GM12878 (cell line): ENCODE results near the gene ZNF700. TPM values are rescaled to one million over a fixed set of nuclear protein-coding genes. Genes with fewer than 3 reads are reported as not detected.
"Not testable (repeated sequence)": the region's sequence is repeated elsewhere in the genome, so short reads cannot be mapped to it uniquely, and the experiment has no call there.

Experiments used
- ATAC-seq: fragments of 200-7000 bp; cut with Tn5 transposase; 3 replicates; pipeline ENCODE4 v1.9.1; 2020; ENCODE audit warnings: mild to moderate bottlenecking, moderate library complexity
- BruUV-seq: library from RNA; stranded (reverse); fragments of 400-500 nt; replicated peaks from 2 replicates; lab custom pipeline; 2021; lab: Mats Ljungman, UMichigan
- CTCF ChIA-PET: fragments of 300-600 bp; sonication (Branson Sonifier 250); formaldehyde crosslinking; extraction: SDS; loops from one replicate; lab custom pipeline; 2021; ENCODE audit warnings: inconsistent platforms; lab: Yijun Ruan, JAX
- POLR2A ChIA-PET: fragments of 350-600 bp; formaldehyde crosslinking; extraction: SDS; loops from one replicate; lab custom pipeline; 2021; ENCODE audit warnings: inconsistent platforms; lab: Charles Lee
- RAD21 ChIA-PET: fragments of 300-600 bp; sonication (Branson Sonifier 250); formaldehyde crosslinking; loops from one replicate; lab custom pipeline; 2023; ENCODE audit warnings: antibody characterized with exemption; ENCODE audit not compliant: unreplicated experiment; lab: Charles Lee
- SMC1A ChIA-PET: fragments of 300-600 bp; sonication (Branson Sonifier 250); formaldehyde crosslinking; loops from one replicate; lab custom pipeline; 2023; ENCODE audit not compliant: unreplicated experiment, uncharacterized antibody; lab: Charles Lee
- DNase-seq: peaks from one replicate; pipeline ENCODE4 v3.0.0-alpha.2; 2011; ENCODE audit warnings: low read depth, low spot score
- FAIRE-seq: peaks from 3 replicates; lab custom pipeline; 2011; peaks lifted over from hg19 to GRCh38; lab: Jason Lieb, UNC
- H2AFZ ChIP-seq: 2 replicates; pipeline ENCODE4 v1.6.0; 2011; ENCODE audit warnings: low read depth, low read length, control low read depth; ENCODE audit not compliant: control insufficient read depth
- H3K27ac ChIP-seq: 2 replicates; pipeline ENCODE4 v1.5.1; 2011; ENCODE audit warnings: control low read depth; ENCODE audit not compliant: control insufficient read depth, insufficient read depth
- H3K27me3 ChIP-seq, 2 experiments: replicated peaks in 1 of 2; 2 replicates each; pipeline versions ENCODE4 v1.6.0 to v1.6.1; 2011; ENCODE audit warnings: low read length in 1 of 2; ENCODE audit not compliant: control insufficient read depth in 2 of 2, insufficient read depth in 2 of 2
- H3K36me3 ChIP-seq, 2 experiments: 2 replicates each; pipeline ENCODE4 v1.5.1; 2011; ENCODE audit warnings: low read length in 1 of 2; ENCODE audit not compliant: control insufficient read depth in 2 of 2, insufficient read depth in 2 of 2
- H3K4me1 ChIP-seq: 2 replicates; pipeline ENCODE4 v1.6.1; 2011; ENCODE audit warnings: mild to moderate bottlenecking, low read length, moderate library complexity, mixed read lengths; ENCODE audit not compliant: control insufficient read depth, insufficient read depth
- H3K4me2 ChIP-seq: 2 replicates; pipeline ENCODE4 v1.6.0; 2011; ENCODE audit warnings: control low read depth; ENCODE audit not compliant: control insufficient read depth, insufficient read depth
- H3K4me3 ChIP-seq: fragments of 200-600 bp; sonication (generic); 2 replicates; pipeline ENCODE4 v1.5.1; 2016
- H3K79me2 ChIP-seq: 2 replicates; pipeline ENCODE4 v1.6.0; 2011; ENCODE audit warnings: low read length; ENCODE audit not compliant: control insufficient read depth, insufficient read depth
- H3K9ac ChIP-seq: 2 replicates; pipeline ENCODE4 v1.8.0; 2011; ENCODE audit warnings: low read length, control low read depth, mixed read lengths; ENCODE audit not compliant: control insufficient read depth, insufficient read depth
- H3K9me3 ChIP-seq: replicated peaks from 3 replicates; pipeline ENCODE4 v1.5.1; 2011; ENCODE audit warnings: mild to moderate bottlenecking, low read length; ENCODE audit not compliant: control insufficient read depth, insufficient read depth
- H4K20me1 ChIP-seq: 2 replicates; pipeline ENCODE4 v1.6.0; 2011; ENCODE audit not compliant: control insufficient read depth, insufficient read depth
- MEF2B ChIP-seq: fragments of 450-650 bp; IDR thresholded peaks from 2 replicates; pipeline ENCODE4 v1.6.1; 2018; ENCODE audit warnings: mild to moderate bottlenecking, moderate library complexity; ENCODE audit not compliant: partially characterized antibody, poor library complexity, severe bottlenecking
- PKNOX1 ChIP-seq: fragments of 450-650 bp; IDR thresholded peaks from 2 replicates; pipeline ENCODE4 v1.6.1; 2016; ENCODE audit warnings: mild to moderate bottlenecking
- WGBS: methylation state at CpG from one replicate; pipeline ENCODE4 v1.1.6; 2016; ENCODE audit warnings: low lambda C conversion rate; ENCODE audit not compliant: insufficient replicate concordance, insufficient coverage; ENCODE audit errors: missing lambda C conversion rate; 5-methylcytosine and 5-hydroxymethylcytosine counted together
- in situ Hi-C: fragments of 300-500 bp; cut with MboI; formaldehyde crosslinking; loops from 9 replicates; pipeline ENCODE4 v1.14.3; 2018; ENCODE audit warnings: mixed read lengths
- intact Hi-C: fragments of 100-400 bp; cut with micrococcal nuclease; formaldehyde crosslinking; loops from one replicate; pipeline ENCODE4 v1.14.2; 2022; ENCODE audit not compliant: unreplicated experiment
- polyA plus RNA-seq, 11 experiments: library from polyadenylated mRNA; depleted of rRNA in 4 of 11; unstranded in 6 of 11; stranded (reverse) in 5 of 11; fragments of >200 nt; fragmentation: Nextera tagmentation in 4 of 11; fragmentation: Illumina TruSeq in 1 of 11; extraction: Ambion mirVana in 4 of 11; extraction: Trizol in 1 of 11; gene quantifications; 1 replicate in 1 of 11; 2 replicates in 10 of 11; pipeline versions ENCODE4 v1.2.1 to v1.2.3, GENCODE V29; 2011 to 2016; ENCODE audit warnings: inconsistent platforms in 2 of 11, missing spikeins in 2 of 11, low read depth in 1 of 11
- small RNA-seq: library from RNA; depleted of rRNA; stranded (forward); fragments of <200 nt; gene quantifications from one replicate; pipeline ENCODE3, GENCODE V24; 2014
- total RNA-seq, 4 experiments: library from RNA; depleted of rRNA in 3 of 4; stranded (reverse); fragments of >200 nt in 3 of 4; fragmentation: Illumina TruSeq in 1 of 4; extraction: Trizol in 1 of 4; gene quantifications; 2 replicates each; pipeline versions ENCODE4 v1.2.1 to v1.2.3, GENCODE V29; 2013 to 2021
- TF ChIP-seq, protein P1 (sequence below): fragments of 450-650 bp; IDR thresholded peaks from 2 replicates; pipeline ENCODE4 v1.6.1; 2016; ENCODE audit warnings: mild to moderate bottlenecking

Gene ZNF700
- total and polyA plus RNA-seq, 10 of the 15 experiments (the other 5 are each of a cell fraction or from before 2014, with no cell fraction given) = 6.7 to 16.0 (median 11.1) TPM

DNA sequence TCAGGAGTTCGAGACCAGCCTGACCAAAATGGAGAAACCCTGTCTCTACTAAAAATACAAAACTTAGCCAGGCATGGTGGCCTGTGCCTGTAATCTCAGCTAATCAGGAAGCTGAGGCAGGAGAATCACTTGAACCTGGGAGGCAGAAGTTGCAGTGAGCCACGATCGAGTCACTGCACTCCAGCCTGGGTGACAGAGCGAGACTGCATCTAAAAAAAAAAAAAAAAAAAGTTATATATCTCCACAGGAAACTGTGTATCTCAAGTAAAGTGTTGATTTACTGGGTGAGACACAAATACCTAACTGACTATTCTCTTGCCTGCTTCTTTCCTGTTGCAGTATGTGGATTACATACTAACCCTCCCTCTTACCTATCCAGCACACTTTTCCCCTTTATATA, 67.0 kb downstream of the ZNF700 start:
- H3K9ac ChIP-seq, H3K4me2 ChIP-seq, H3K27me3 ChIP-seq, H4K20me1 ChIP-seq, H3K36me3 ChIP-seq, H3K9me3 ChIP-seq, H3K4me1 ChIP-seq, ATAC-seq, DNase-seq, in situ Hi-C loops, BruUV-seq, POLR2A ChIA-PET, FAIRE-seq, H3K27ac ChIP-seq, intact Hi-C loops, H2AFZ ChIP-seq, H3K4me3 ChIP-seq: not testable (repeated sequence)
- WGBS = 42% methylated on average over 3 of the region's 4 CpGs
- CTCF ChIA-PET = interaction anchor here (0.9 to 12.9 kb wide), 9 partner anchors 8 to 194 kb away, joined by 3 to 181 read pairs (median 5); partner anchors contain the start of genes ZNF491, ZNF700, ZNF763 and ZNF878
- SMC1A ChIA-PET = interaction anchor here (0.8 to 10.5 kb wide), 7 partner anchors 8 to 68 kb away, joined by 3 to 133 read pairs (median 4); partner anchors contain the start of genes ZNF433, ZNF700 and ZNF763
- peaks cover 25% of the 10 kb centered on the region for H3K79me2 ChIP-seq
- RAD21 ChIA-PET = interaction anchor here (1.1 to 9.2 kb wide), 4 partner anchors 8 to 68 kb away, joined by 3 to 105 read pairs (median 6); partner anchors contain the start of genes ZNF700 and ZNF878

- ATAC-seq = no peak
- H2AFZ ChIP-seq = no peak overlapping the region
- peaks cover 9% of the 10 kb centered on the region for H3K4me1 ChIP-seq
- SMC1A ChIA-PET = no interaction called here
- POLR2A ChIA-PET = interaction anchor here (0.5 to 0.7 kb wide), 4 partner anchors 34 to 480 kb away, joined by 3 to 4 read pairs (median 4); no protein-coding TSS in a partner anchor
- no peak overlapping the region for H3K27ac ChIP-seq
- no peak overlapping the region for H3K4me3 ChIP-seq
- TF ChIP-seq, protein P1, sequence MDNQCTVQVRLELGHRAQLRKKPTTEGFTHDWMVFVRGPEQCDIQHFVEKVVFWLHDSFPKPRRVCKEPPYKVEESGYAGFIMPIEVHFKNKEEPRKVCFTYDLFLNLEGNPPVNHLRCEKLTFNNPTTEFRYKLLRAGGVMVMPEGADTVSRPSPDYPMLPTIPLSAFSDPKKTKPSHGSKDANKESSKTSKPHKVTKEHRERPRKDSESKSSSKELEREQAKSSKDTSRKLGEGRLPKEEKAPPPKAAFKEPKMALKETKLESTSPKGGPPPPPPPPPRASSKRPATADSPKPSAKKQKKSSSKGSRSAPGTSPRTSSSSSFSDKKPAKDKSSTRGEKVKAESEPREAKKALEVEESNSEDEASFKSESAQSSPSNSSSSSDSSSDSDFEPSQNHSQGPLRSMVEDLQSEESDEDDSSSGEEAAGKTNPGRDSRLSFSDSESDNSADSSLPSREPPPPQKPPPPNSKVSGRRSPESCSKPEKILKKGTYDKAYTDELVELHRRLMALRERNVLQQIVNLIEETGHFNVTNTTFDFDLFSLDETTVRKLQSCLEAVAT = no peak
- peak; percentile 50 for TF ChIP-seq MEF2B
- TF ChIP-seq PKNOX1 = no peak
- FAIRE-seq = no peak
- RAD21 ChIA-PET = no interaction called here
- H4K20me1 ChIP-seq = no peaks in the 10 kb centered on the region
- in situ Hi-C loops = no loop called here
- CTCF ChIA-PET = no interaction called here
- H3K4me2 ChIP-seq = no peak overlapping the region
- peaks cover 18% of the 10 kb centered on the region for H3K79me2 ChIP-seq
- DNase-seq = no peak
- intact Hi-C loops = no loop called here
- H3K9ac ChIP-seq = no peak overlapping the region
- H3K36me3 ChIP-seq = no peaks in the 10 kb centered on the region; a peak in 2 of 4 replicates
- peaks cover 9% of the 10 kb centered on the region; the same call in 2 of the 3 replicates for H3K9me3 ChIP-seq
- WGBS = 80% methylated on average over 1 of the region's 1 CpG
- no peaks in the 10 kb centered on the region for H3K27me3 ChIP-seq
- BruUV-seq = no TSS peak
Measured at GRCh38 chr19:11995174-11995573, 70.3 kb downstream of the ZNF700 start.

Small RNA genes lying within 50 kb of the gene (small RNA-seq; reads per million reads assigned to genes)
- not detected for gene RNA5SP464

Other genes with a start within 250 kb of the ZNF700 start
Only the 7 nearest of the 13 such genes appear.
- 0.56 and 1.0 TPM in 2 replicates for gene ZNF491, start 126.6 kb upstream of the ZNF700 start, total RNA-seq (2014; rRNA removed)
- 0.58 and 0.69 TPM in 2 replicates for gene ZNF491, start 126.6 kb upstream of the ZNF700 start, total RNA-seq (2014; rRNA removed; fragmentation: Illumina TruSeq; extraction: Trizol)
- 0.26 and 0.51 TPM in 2 replicates for gene ZNF491, start 126.6 kb upstream of the ZNF700 start, total RNA-seq (2021)
- 0.19 and 0.22 TPM in 2 replicates for gene ZNF491, start 126.6 kb upstream of the ZNF700 start, polyA plus RNA-seq (2011; rRNA removed)
- 0.72 and 1.2 TPM in 2 replicates for gene ZNF491, start 126.6 kb upstream of the ZNF700 start, polyA plus RNA-seq (2014; fragmentation: Illumina TruSeq; extraction: Trizol)
- gene ZNF491, start 126.6 kb upstream of the ZNF700 start, polyA plus RNA-seq (2014; fragmentation: Nextera tagmentation; extraction: Ambion mirVana) = under 1 TPM; 0.18 to 0.49 TPM
- gene ZNF491, start 126.6 kb upstream of the ZNF700 start, polyA plus RNA-seq (2014; rRNA removed) = 0.28 and 1.4 TPM in 2 replicates
- under 1 TPM; 0.21 to 0.23 TPM for gene ZNF491, start 126.6 kb upstream of the ZNF700 start, polyA plus RNA-seq (2016; fragmentation: Nextera tagmentation; extraction: Ambion mirVana)
- 4.9 and 6.3 TPM in 2 replicates for gene ZNF440, start 110.8 kb upstream of the ZNF700 start, total RNA-seq (2014; rRNA removed)
- 8.2 and 8.9 TPM in 2 replicates for gene ZNF440, start 110.8 kb upstream of the ZNF700 start, total RNA-seq (2014; rRNA removed; fragmentation: Illumina TruSeq; extraction: Trizol)
- 3.6 and 7.0 TPM in 2 replicates for gene ZNF440, start 110.8 kb upstream of the ZNF700 start, total RNA-seq (2021)
- gene ZNF440, start 110.8 kb upstream of the ZNF700 start, polyA plus RNA-seq (2011; rRNA removed) = 3.6 and 5.4 TPM in 2 replicates
- gene ZNF440, start 110.8 kb upstream of the ZNF700 start, polyA plus RNA-seq (2014; fragmentation: Illumina TruSeq; extraction: Trizol) = 4.0 and 5.3 TPM in 2 replicates
- 1 to 10 TPM; 1.3 to 2.1 TPM for gene ZNF440, start 110.8 kb upstream of the ZNF700 start, polyA plus RNA-seq (2014; fragmentation: Nextera tagmentation; extraction: Ambion mirVana)
- 4.8 and 5.6 TPM in 2 replicates for gene ZNF440, start 110.8 kb upstream of the ZNF700 start, polyA plus RNA-seq (2014; rRNA removed)
- gene ZNF440, start 110.8 kb upstream of the ZNF700 start, polyA plus RNA-seq (2016; fragmentation: Nextera tagmentation; extraction: Ambion mirVana) = 1 to 10 TPM; 1.8 to 2.8 TPM
- gene ZNF439, start 76.4 kb upstream of the ZNF700 start, total RNA-seq (2014; rRNA removed) = 1.2 and 1.8 TPM in 2 replicates
- gene ZNF439, start 76.4 kb upstream of the ZNF700 start, total RNA-seq (2014; rRNA removed; fragmentation: Illumina TruSeq; extraction: Trizol) = 2.4 and 2.5 TPM in 2 replicates
- gene ZNF439, start 76.4 kb upstream of the ZNF700 start, total RNA-seq (2021) = 1.2 and 1.8 TPM in 2 replicates
- 0.53 and 0.79 TPM in 2 replicates for gene ZNF439, start 76.4 kb upstream of the ZNF700 start, polyA plus RNA-seq (2011; rRNA removed)
- gene ZNF439, start 76.4 kb upstream of the ZNF700 start, polyA plus RNA-seq (2014; fragmentation: Illumina TruSeq; extraction: Trizol) = 1.4 and 2.2 TPM in 2 replicates
- gene ZNF439, start 76.4 kb upstream of the ZNF700 start, polyA plus RNA-seq (2014; fragmentation: Nextera tagmentation; extraction: Ambion mirVana) = under 1 TPM; 0.43 to 0.77 TPM
- gene ZNF439, start 76.4 kb upstream of the ZNF700 start, polyA plus RNA-seq (2014; rRNA removed) = 1.4 and 1.7 TPM in 2 replicates
- 1 to 10 TPM; 1.1 to 1.2 TPM for gene ZNF439, start 76.4 kb upstream of the ZNF700 start, polyA plus RNA-seq (2016; fragmentation: Nextera tagmentation; extraction: Ambion mirVana)
- gene ZNF69, start 37.3 kb upstream of the ZNF700 start, total RNA-seq (2014; rRNA removed) = 0.51 and 0.65 TPM in 2 replicates
- 0.63 and 0.78 TPM in 2 replicates for gene ZNF69, start 37.3 kb upstream of the ZNF700 start, total RNA-seq (2014; rRNA removed; fragmentation: Illumina TruSeq; extraction: Trizol)
- gene ZNF69, start 37.3 kb upstream of the ZNF700 start, total RNA-seq (2021) = 0.37 and 0.38 TPM in 2 replicates
- gene ZNF69, start 37.3 kb upstream of the ZNF700 start, polyA plus RNA-seq (2011; rRNA removed) = 0.12 and 0.15 TPM in 2 replicates
- gene ZNF69, start 37.3 kb upstream of the ZNF700 start, polyA plus RNA-seq (2014; fragmentation: Illumina TruSeq; extraction: Trizol) = 0.28 and 0.44 TPM in 2 replicates
- under 1 TPM; 0.33 to 0.48 TPM for gene ZNF69, start 37.3 kb upstream of the ZNF700 start, polyA plus RNA-seq (2014; fragmentation: Nextera tagmentation; extraction: Ambion mirVana)
- gene ZNF69, start 37.3 kb upstream of the ZNF700 start, polyA plus RNA-seq (2014; rRNA removed) = 0.25 and 0.58 TPM in 2 replicates
- under 1 TPM; 0.50 to 0.63 TPM for gene ZNF69, start 37.3 kb upstream of the ZNF700 start, polyA plus RNA-seq (2016; fragmentation: Nextera tagmentation; extraction: Ambion mirVana)
- 0.62 and 0.98 TPM in 2 replicates for gene ZNF763, start 39.9 kb downstream of the ZNF700 start, total RNA-seq (2014; rRNA removed)
- 1.5 and 1.8 TPM in 2 replicates for gene ZNF763, start 39.9 kb downstream of the ZNF700 start, total RNA-seq (2014; rRNA removed; fragmentation: Illumina TruSeq; extraction: Trizol)
- 0.66 and 1.0 TPM in 2 replicates for gene ZNF763, start 39.9 kb downstream of the ZNF700 start, total RNA-seq (2021)
- gene ZNF763, start 39.9 kb downstream of the ZNF700 start, polyA plus RNA-seq (2011; rRNA removed) = 1.8 and 2.1 TPM in 2 replicates
- 1.3 and 1.6 TPM in 2 replicates for gene ZNF763, start 39.9 kb downstream of the ZNF700 start, polyA plus RNA-seq (2014; fragmentation: Illumina TruSeq; extraction: Trizol)
- gene ZNF763, start 39.9 kb downstream of the ZNF700 start, polyA plus RNA-seq (2014; fragmentation: Nextera tagmentation; extraction: Ambion mirVana) = under 1 TPM; 0.86 to 0.89 TPM
- 0.88 and 1.6 TPM in 2 replicates for gene ZNF763, start 39.9 kb downstream of the ZNF700 start, polyA plus RNA-seq (2014; rRNA removed)
- gene ZNF763, start 39.9 kb downstream of the ZNF700 start, polyA plus RNA-seq (2016; fragmentation: Nextera tagmentation; extraction: Ambion mirVana) = 1 to 10 TPM in 1 of 2 experiments, under 1 TPM in 1; 0.63 to 1.3 TPM
- 0.79 and 0.82 TPM in 2 replicates for gene ZNF433, start 110.6 kb downstream of the ZNF700 start, total RNA-seq (2014; rRNA removed)
- gene ZNF433, start 110.6 kb downstream of the ZNF700 start, total RNA-seq (2014; rRNA removed; fragmentation: Illumina TruSeq; extraction: Trizol) = 1.5 and 1.8 TPM in 2 replicates
- 1.2 and 1.3 TPM in 2 replicates for gene ZNF433, start 110.6 kb downstream of the ZNF700 start, total RNA-seq (2021)
- gene ZNF433, start 110.6 kb downstream of the ZNF700 start, polyA plus RNA-seq (2011; rRNA removed) = 0.95 and 1.0 TPM in 2 replicates
- gene ZNF433, start 110.6 kb downstream of the ZNF700 start, polyA plus RNA-seq (2014; fragmentation: Illumina TruSeq; extraction: Trizol) = 2.0 and 2.5 TPM in 2 replicates
- gene ZNF433, start 110.6 kb downstream of the ZNF700 start, polyA plus RNA-seq (2014; fragmentation: Nextera tagmentation; extraction: Ambion mirVana) = 1 to 10 TPM; 1.7 to 1.8 TPM
- 1.0 and 1.3 TPM in 2 replicates for gene ZNF433, start 110.6 kb downstream of the ZNF700 start, polyA plus RNA-seq (2014; rRNA removed)
- 1 to 10 TPM; 2.5 to 2.9 TPM for gene ZNF433, start 110.6 kb downstream of the ZNF700 start, polyA plus RNA-seq (2016; fragmentation: Nextera tagmentation; extraction: Ambion mirVana)
- gene ZNF878, start 127.9 kb downstream of the ZNF700 start, total RNA-seq (2014; rRNA removed) = 0.68 and 1.3 TPM in 2 replicates
- 1.1 and 1.7 TPM in 2 replicates for gene ZNF878, start 127.9 kb downstream of the ZNF700 start, total RNA-seq (2014; rRNA removed; fragmentation: Illumina TruSeq; extraction: Trizol)
- gene ZNF878, start 127.9 kb downstream of the ZNF700 start, total RNA-seq (2021) = 0.74 TPM in 2 replicates
- gene ZNF878, start 127.9 kb downstream of the ZNF700 start, polyA plus RNA-seq (2011; rRNA removed) = 1.3 and 1.8 TPM in 2 replicates
- gene ZNF878, start 127.9 kb downstream of the ZNF700 start, polyA plus RNA-seq (2014; fragmentation: Illumina TruSeq; extraction: Trizol) = 0.63 and 0.97 TPM in 2 replicates
- under 1 TPM; 0.24 to 0.79 TPM for gene ZNF878, start 127.9 kb downstream of the ZNF700 start, polyA plus RNA-seq (2014; fragmentation: Nextera tagmentation; extraction: Ambion mirVana)
- 0.30 and 0.33 TPM in 2 replicates for gene ZNF878, start 127.9 kb downstream of the ZNF700 start, polyA plus RNA-seq (2014; rRNA removed)
- under 1 TPM; 0.44 to 0.82 TPM for gene ZNF878, start 127.9 kb downstream of the ZNF700 start, polyA plus RNA-seq (2016; fragmentation: Nextera tagmentation; extraction: Ambion mirVana)